GM12801 (cell line): Measurements from ENCODE around the gene CLDN24.

Source experiments
- TF ChIP-seq, protein P1 (sequence below): IDR thresholded peaks from one replicate; pipeline ENCODE4 v1.5.1; 2011; ENCODE audit warnings: control low read depth; ENCODE audit not compliant: insufficient read length; ENCODE audit errors: extremely low read depth

Gene CLDN24

DNA sequence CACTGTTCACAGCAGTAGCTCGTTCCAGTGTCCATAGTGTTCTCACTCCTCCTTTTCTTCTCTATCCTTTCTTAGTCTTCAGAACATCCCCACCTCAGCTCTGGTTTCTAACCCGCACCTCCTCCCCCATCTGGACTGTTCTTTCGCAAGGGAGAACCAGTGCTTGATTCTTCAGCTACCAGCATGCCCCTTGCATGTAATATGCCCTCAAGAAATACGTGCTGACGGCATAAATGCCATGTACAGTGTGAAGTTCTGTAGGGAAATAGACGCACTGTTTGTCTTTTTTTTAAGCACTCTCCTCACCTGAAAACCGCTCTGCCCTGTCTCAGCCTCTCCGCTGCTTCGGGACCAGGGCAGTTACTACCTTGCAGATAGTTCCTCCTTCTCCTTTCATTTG is 7.4 kb downstream of the CLDN24 start:
- TF ChIP-seq, protein P1, sequence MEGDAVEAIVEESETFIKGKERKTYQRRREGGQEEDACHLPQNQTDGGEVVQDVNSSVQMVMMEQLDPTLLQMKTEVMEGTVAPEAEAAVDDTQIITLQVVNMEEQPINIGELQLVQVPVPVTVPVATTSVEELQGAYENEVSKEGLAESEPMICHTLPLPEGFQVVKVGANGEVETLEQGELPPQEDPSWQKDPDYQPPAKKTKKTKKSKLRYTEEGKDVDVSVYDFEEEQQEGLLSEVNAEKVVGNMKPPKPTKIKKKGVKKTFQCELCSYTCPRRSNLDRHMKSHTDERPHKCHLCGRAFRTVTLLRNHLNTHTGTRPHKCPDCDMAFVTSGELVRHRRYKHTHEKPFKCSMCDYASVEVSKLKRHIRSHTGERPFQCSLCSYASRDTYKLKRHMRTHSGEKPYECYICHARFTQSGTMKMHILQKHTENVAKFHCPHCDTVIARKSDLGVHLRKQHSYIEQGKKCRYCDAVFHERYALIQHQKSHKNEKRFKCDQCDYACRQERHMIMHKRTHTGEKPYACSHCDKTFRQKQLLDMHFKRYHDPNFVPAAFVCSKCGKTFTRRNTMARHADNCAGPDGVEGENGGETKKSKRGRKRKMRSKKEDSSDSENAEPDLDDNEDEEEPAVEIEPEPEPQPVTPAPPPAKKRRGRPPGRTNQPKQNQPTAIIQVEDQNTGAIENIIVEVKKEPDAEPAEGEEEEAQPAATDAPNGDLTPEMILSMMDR: no peak

- TF ChIP-seq, protein P1: no peak
Observed at GRCh38 chr4:183314336-183314735, 7.9 kb downstream of the CLDN24 start.

DNA sequence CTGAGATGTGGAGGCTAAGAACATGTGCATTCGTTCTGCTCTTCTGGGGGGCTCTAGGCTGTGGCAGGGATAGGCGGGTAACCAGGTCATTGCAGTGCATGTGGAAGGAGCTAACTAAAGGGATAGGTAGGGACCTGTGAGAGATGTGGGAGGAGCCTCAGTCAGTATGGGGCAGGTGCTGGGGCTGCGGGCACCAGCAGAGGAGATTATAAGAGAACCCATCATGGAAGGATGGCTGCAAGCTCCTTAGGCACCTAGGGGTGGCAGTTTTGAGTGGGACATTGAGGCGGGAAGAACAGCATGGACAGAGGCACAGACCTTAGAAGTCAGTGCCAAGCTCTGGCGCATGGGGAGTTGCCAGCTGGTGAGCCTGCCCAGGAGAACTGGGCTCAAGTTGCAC is 9.4 kb downstream of the CLDN24 start:
- TF ChIP-seq, protein P1: no peak

DNA sequence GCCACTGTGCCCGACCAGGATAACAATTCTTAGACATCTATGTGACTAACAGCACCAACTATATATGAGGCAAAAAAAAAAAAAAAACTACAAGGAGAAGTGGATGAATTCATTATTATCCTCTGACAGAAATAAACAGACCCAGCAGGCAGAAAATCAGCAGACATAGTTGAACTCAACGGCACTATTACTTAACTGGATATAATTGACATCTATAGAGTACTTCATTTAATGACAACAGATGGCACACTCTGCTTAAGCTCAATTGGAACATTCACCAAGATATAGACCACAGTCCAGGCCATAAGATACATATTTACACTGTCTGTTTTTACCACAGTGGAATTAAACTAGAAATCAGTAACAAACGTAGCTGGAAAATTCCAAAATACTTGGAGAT is 15.4 kb downstream of the CLDN24 start:
- TF ChIP-seq, protein P1: no peak

GRCh38 chr4:183304538-183304937 is 17.7 kb downstream of the CLDN24 start:
- TF ChIP-seq, protein P1: no peak

DNA sequence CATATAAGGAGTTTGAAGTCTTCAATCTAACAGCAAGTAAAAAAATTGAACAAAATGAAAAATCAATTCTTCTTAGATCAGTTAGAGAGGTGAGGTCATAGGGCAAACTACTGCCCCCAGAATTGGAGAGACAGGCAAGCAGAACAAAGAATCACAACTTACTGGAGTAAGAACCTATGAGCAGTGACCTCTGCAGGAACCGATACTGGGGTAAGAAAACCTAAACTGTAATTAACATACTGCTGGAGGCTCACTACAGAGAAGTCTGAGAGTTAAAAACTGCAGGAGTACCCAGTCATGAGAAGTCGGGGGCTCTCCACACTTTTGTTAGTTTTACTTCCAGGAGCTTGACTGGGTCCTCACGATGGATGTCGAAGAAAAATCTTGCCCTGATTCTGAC is 18.2 kb downstream of the CLDN24 start:
- TF ChIP-seq, protein P1: no peak

DNA sequence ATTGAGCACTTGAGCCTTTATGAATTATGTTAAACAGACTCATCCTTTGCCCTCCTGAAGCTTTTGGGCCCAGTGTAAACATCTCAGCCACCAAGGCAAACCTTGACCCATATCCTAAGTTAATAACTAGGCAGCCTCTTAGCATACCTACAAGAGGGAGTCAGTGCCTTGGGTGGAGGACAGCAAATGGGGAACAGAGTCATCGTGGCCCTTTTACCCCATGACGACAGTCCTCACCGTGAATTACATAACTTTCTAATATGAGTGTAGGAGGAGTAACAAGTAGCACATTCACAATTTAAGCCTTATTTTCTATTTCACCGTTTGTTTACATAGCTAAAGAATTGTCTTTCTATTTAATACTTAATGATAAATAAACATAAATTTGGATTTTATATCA is 18.9 kb downstream of the CLDN24 start:
- TF ChIP-seq, protein P1: no peak

- TF ChIP-seq, protein P1: no peak
Observed at GRCh38 chr4:183300655-183301054, 21.6 kb downstream of the CLDN24 start.
